ENCODE results near the gene LRRTM2.

The LRRTM2 gene

GRCh38 chr5:138901716-138902115, 26.6 kb upstream of the LRRTM2 start:
- no peak for DNase-seq (ENCODE audit: low read depth)
- no peak for TF ChIP-seq CTCF (conservative IDR thresholded peaks at IDR 0.05; ENCODE audit: control insufficient read depth, insufficient read depth, low read depth, low read length)
- H3K4me3 ChIP-seq (ENCODE audit: control insufficient read depth, low read depth, low read length) = no peak overlapping the region

- peak; percentile 50 for DNase-seq (ENCODE audit: low read depth)
- TF ChIP-seq CTCF (conservative IDR thresholded peaks at IDR 0.05; ENCODE audit: control insufficient read depth, insufficient read depth, low read depth, low read length) = no peak
- no peak overlapping the region for H3K4me3 ChIP-seq (ENCODE audit: control insufficient read depth, low read depth, low read length)
Measured at GRCh38 chr5:138900281-138900965, 25.3 kb upstream of the LRRTM2 start.

- H3K4me3 ChIP-seq (ENCODE audit: control insufficient read depth, low read depth, low read length) = no peak overlapping the region
- no peak for DNase-seq (ENCODE audit: low read depth)
- no peak for TF ChIP-seq CTCF (conservative IDR thresholded peaks at IDR 0.05; ENCODE audit: control insufficient read depth, insufficient read depth, low read depth, low read length)
Measured at GRCh38 chr5:138898742-138899141, 23.6 kb upstream of the LRRTM2 start.

GRCh38 chr5:138898299-138898698, 23.2 kb upstream of the LRRTM2 start:
- no peak for DNase-seq (ENCODE audit: low read depth)
- no peak for TF ChIP-seq CTCF (conservative IDR thresholded peaks at IDR 0.05; ENCODE audit: control insufficient read depth, insufficient read depth, low read depth, low read length)
- H3K4me3 ChIP-seq (ENCODE audit: control insufficient read depth, low read depth, low read length) = no peak overlapping the region

GRCh38 chr5:138895918-138896317, 20.8 kb upstream of the LRRTM2 start:
- no peak for DNase-seq (ENCODE audit: low read depth)
- no peak for TF ChIP-seq CTCF (conservative IDR thresholded peaks at IDR 0.05; ENCODE audit: control insufficient read depth, insufficient read depth, low read depth, low read length)
- no peak overlapping the region for H3K4me3 ChIP-seq (ENCODE audit: control insufficient read depth, low read depth, low read length)

GRCh38 chr5:138890644-138891043, 15.5 kb upstream of the LRRTM2 start:
- H3K4me3 ChIP-seq (ENCODE audit: control insufficient read depth, low read depth, low read length) = no peak overlapping the region
- DNase-seq (ENCODE audit: low read depth) = no peak
- TF ChIP-seq CTCF (conservative IDR thresholded peaks at IDR 0.05; ENCODE audit: control insufficient read depth, insufficient read depth, low read depth, low read length) = no peak

GRCh38 chr5:138889994-138890393, 14.9 kb upstream of the LRRTM2 start:
- DNase-seq (ENCODE audit: low read depth) = no peak
- no peak overlapping the region for H3K4me3 ChIP-seq (ENCODE audit: control insufficient read depth, low read depth, low read length)
- no peak for TF ChIP-seq CTCF (conservative IDR thresholded peaks at IDR 0.05; ENCODE audit: control insufficient read depth, insufficient read depth, low read depth, low read length)

Data from fibroblast of mammary gland (primary cell).